NCI-H2227 treated with DMSO at 0.1 percent for 48 hours (cell line): Measurements from ENCODE around the gene FIGNL1.

ENCODE experiments used
- DNase-seq: peaks from one replicate; lab custom pipeline; 2025; lab: John Stamatoyannopoulos, UW

FIGNL1 gene

DNA sequence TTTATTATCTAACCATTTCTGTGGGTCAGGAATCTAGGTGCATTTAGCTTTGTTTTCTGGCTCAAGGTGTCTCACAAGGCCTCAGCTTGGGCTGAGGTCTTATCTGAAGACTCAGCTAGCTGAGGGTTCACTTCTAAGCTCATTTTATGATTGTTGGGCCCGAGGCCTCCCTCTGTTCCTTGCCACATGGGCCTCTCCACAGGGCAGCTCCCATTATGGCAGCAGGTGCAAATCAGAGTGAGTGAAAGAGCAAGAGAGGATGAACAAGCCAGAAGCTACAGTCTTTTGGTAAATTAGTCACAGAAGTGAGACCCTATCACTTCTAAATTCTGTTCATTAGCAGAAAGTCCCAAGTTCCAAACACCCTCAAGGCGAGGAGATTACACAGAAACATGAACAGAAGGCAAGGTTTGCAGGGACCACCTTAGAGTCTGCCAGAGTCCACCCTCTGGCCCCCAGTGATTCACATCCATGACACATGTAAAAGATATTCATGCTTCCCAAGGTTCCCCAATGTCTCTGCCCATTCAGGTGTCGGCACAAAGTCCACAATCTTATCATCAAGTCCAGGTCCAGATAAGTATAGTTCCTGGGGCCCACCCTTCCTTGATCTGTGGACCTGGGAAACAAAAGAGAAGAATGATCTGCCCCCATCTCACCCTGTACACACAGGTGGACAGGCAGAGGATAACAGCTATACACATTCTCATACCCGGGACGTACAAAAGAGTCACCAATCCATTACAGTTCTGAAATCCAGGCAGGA, 23.7 kb downstream of the FIGNL1 start:
- DNase-seq, result no peak

DNA sequence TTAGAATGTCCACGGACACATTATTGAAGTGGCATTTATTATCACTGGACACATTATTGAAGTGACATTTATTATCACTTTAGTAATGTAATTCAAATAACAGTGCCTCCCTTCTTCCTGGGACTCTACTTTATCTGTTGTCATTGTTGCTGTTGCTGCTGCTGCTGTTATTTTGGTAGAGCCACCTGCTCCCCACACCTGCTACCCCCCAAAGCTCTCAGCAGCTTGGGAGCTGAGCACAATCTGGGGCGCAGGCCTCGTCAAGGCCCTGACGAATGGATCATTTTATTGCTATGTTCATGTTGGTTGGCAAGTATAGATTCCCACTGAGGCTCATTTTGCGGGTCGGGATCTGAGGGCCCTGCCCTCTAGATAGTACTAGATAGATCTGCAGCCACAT, 24.8 kb downstream of the FIGNL1 start:
- no peak for DNase-seq

DNA sequence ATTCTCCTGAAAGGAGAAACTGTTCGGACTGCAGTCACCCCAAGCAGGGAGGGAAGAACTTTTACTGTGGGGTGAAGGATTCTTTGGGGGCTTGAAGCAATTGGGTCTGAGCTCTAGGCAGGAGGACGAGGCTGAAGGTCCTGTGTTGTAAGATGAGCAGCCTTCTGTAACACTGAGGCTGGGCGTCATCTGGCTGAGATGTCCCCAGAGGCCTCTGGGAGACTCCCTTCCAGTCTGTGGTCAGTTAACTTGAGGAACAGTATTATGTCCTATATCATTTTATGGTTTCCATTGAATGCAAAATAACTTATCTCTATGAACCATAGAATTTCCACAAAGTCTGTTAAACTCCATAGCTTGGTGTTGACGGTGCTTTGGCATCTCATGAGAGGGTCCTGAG, 26.3 kb downstream of the FIGNL1 start:
- DNase-seq, result no peak

DNA sequence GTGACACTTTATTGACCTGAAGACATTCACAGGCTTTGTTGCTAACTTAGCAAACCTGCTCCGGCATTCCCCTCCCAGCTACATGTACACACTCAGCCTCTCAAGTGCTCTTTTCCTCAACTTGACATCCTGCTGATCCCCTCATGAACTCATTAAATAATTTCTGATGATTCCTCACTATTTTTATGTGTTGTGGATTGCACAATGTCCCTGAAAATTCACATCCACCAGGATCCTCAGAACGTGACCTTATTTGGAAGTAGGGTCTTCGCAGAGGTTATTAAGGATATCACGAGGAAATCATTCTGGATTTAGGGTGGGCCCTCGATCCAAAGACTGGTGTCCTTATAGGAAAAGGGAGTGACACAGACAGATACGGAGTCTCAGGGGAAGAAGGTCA, 27.3 kb downstream of the FIGNL1 start:
- no peak for DNase-seq

DNA sequence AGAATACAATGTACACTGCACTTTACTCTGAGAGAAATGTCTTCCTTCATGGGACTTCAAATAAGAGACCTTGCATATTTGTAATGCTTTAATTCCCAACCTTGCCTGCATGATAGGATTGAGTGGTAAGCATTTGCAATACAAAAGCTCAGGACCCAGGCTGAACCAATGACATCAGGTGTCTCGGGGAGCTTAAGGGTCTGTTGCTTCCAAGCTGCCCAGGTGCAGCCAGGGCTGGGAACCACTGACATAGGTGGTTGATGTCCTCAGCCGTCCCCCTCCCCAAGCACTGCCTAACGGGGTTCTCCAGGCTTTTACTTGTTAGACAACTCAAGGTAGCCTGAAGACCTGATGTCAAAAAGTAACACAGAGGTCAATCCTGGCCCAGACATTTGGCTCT, 29.1 kb downstream of the FIGNL1 start:
- no peak for DNase-seq

DNA sequence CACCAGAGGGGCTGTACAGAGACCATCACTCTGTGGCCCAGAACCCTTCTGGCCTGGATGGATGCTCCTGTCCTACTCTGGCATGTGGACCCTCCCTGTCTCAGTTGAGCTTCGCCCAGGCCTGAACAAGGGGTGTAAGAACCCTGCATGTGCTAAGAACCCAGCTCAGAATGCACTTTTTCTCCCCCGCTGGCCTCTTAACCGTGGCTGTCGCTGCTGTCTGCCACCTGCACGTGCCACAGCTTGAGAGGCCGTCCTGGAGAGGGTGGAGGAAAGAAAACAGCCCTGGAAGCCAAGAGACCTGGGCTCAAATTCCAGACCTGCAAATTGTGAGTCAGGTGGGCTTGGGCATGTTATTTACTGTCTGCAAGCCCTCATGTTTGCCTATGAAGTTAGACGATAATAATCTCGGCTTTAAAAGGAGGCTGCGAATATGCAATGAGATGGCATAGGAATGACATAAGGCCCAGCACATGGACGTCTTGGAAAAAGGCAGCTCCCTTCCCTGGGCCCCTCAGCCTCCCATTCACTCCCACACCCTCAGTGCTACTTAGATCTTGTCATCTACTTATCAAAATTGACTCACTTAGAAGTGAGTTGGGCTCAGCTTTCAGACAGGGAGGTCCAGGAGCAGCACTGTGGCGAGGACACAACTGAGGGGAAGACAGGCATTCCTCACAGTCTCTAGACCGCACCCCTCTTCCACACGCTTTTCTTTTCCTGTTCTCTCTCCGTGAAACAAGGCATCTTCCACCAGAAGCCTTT, 31.4 kb downstream of the FIGNL1 start:
- DNase-seq, result no peak

DNA sequence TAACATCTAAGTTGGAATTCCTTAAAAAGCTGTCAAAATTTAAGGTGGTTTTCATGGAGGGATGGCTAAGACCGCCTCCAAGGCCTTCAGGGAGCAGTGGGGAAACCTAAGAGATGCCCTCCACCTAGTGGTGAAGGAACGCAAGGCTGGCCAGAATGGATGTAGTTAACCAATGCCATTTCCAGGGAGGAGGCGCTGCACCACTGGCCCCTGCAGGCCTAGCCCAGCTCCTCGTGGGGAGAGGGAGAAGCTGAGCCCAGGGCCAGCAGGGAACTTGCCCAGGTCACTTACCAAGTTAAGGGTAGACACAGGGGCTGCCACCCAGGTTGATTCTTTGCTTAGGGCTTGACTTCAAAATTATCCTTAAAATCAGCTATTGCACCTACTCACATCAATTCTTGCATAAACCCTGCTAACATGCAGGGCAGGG, 32.0 kb downstream of the FIGNL1 start:
- DNase-seq, result peak; percentile 19

DNA sequence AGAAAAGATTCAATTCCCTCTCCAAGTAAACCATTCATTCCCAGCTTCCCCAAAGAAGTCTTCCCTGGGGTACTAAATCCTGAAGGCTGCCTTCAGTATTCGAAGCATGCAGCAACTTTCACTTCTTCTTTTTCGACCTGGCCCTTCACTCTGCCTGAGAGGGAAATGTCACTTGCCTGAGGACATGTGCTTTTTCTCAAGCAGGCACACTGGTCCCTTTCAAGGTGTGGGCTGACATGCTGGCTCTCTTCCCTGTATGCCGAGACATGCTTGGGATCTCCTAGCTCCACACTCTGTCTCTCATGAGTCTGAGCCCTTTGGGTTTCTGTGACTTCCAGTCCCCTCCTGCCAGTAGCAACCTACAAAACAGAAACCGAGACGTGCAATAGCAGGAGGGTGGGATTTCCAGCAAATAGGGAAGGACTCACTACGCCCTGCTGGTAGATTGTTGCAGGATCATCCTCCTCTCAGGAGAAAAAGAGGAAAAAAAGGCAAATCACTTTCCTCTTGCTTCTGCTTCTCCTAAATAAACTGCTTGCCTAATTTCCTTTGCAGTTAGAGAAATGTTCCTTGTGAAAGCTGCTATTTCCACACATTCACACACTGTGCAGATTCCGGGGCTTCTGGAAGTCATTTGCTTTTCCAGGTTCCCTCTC, 33.5 kb downstream of the FIGNL1 start:
- no peak for DNase-seq

DNA sequence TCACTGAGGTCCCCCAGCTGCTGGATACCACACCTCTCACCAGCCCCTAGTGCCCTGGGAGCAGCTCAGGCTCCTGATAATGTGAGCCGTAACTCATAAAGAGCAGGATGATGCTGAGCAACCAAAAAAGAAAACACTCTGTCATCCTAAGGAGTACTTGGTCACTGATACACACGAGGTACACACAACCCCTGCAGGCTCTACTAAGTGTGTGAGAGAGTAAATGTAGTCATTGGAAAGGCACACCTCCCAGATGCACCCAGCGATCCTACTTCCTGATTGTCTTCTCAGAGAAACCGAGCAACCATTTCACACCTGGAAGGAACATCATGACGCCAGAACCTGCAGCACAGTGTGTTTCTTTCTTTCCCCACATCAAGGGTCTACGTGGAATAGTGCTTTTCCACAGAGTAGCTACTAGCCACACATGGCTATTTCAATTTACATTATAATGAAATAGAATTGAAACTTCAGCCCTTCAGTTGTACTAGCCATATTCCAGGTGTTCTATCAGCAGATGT, 34.2 kb downstream of the FIGNL1 start:
- no peak for DNase-seq

DNA sequence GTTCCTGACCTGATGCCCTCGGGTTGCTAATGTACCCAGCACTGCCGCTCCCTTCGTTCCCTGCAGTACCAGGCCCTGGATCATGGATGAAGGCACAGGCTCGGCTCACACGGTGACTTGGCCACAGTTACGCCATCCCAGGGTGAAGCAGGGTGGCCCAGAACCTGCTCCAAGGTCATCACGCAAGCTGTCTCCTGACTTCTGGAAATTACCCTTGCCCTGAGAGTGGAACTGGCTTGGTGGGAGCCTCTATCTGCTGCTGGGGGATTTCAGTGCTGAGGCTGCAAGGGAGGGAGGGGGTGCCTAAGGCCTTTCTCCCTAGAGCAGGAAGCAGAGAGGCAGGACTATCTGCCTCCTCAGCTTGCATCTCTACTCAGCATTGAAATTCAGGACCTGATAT, 36.6 kb downstream of the FIGNL1 start:
- no peak for DNase-seq

DNA sequence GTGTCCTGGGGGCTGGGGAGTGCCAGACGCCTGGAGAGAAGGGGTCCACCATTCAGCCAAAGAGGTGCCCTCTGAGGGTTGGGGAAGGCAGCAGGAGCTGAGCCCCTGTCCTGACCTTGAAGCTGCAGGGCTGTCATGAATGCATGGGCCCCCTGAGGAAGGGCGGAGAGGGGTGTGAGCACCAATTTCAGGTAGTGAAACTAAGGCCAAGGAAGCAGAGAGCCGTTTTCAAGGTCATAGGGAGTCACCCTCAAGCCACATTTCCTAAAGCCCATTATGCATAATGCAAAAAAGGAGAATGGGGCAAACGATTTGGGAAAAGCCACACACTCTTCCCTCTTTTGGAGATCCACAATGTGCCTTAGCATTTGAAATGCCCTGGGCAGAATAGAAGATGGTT, 37.2 kb downstream of the FIGNL1 start:
- DNase-seq, result no peak

DNA sequence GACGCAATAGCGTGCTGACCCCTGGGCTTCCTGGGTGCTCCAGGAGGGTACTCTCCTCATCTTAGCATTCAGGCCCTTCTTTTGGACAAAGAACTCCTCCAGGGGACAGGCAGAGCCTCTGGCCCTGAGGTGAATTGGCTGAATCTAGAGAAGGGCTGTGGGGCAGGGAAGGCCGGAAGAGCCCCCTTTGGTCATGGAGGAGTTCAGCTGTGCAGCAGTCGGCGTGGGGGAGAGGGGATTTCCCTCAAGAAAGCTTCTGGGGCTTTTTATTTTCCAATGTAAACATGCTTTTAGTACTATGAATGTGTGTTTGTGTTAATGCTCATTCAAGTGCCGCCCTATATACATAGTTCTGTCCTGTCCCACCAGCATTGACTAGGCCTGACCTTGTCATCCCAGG, 38.8 kb downstream of the FIGNL1 start:
- no peak for DNase-seq

DNA sequence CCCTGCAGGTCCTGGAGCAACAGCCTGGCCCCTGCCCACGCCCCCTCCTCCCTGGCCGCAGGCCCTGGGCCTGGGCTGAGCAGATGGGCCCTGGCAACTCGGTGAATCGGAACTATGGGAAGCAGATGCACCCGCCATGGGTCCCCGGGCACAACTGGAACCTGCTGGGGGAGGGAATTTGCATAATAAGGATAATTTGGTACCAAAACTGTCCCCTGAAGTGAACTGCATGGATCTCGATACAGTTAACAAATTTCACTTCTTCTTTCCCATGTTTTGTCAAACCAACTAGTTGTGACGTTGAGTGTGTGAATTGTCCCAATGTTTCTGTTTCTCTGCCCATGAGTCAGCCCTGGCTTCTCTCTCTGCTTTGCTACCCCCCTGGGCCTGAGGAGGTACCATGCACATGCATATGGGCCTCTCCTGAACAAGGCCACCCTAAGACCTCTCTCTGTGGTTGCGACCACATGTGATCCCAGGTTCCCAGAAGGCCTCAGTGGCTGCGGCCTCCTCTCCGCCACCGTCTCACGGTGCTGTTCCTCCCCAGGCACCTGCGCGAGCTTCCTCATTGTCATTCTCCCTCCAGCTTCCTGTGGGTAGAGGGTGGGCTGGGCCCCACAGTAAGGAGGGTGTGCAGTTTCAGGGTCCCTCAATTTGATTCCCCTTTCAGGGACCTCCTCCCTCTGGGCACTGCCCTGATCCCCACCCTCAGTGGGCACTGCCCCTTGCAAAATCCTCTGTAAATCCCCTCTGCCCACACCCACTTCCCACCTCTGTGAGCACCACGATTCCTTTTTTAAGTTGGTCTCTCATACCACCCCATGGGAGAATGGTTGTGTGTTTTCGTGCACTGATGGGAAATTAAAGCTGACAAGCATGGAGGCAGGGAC, 40.0 kb downstream of the FIGNL1 start:
- DNase-seq, result no peak

DNA sequence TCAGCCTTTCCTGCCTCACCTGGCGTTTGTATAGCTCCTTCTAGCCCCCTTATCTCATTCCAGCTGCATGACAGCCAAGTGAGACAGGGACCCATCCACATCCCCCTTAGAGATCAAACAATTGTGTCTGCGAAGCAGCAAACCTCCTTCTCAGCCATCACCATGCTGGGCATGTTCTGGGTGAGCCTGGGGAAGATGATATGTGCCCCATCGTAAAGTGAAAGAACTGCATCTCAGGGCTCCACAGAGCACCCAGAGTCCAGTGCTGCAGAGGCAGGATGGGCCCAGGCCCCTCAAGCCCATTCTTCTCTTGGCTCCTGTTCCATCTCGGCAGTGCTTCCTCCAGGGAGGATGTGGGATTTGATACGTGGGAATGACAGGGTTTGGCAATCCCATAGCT, 43.2 kb downstream of the FIGNL1 start:
- no peak for DNase-seq

DNA sequence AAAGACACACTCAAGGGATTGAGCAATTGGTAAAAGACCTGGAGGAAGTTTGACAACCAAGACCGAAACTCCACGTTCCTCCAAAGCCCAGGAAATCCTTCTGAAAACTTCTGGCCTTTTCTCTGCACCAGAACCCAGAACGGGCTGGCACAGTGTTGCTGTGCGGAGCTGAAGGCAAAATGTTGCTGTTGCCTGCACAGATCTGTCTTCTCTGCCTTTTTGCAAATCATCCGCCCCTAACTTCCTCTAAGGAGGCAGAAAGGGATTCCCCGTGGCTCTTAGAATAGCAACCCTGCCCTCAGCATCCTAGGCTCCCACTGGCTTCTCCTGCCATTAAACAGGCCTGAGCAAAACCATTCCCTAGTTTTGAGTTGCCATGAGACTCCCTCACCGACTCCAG, 44.9 kb downstream of the FIGNL1 start:
- no peak for DNase-seq

DNA sequence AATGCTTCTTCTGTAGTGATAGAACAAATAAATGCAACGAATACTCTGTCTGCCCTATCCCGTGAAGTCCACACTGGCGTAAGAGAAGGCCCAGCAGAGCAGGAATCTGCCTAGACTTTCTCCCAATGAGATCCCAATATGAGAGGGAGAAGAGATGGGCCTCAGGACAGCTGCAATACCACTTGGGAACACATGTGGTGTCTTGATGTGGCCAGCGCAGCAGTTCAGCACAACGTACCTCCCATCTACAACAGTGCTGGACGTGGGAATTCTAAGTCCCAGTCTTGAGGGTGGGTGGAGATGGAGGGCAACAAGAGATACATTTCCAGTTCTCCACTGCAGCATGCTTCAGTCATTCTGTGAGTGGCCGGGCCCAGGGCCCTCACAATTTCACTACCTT, 45.8 kb downstream of the FIGNL1 start:
- DNase-seq, result no peak

DNA sequence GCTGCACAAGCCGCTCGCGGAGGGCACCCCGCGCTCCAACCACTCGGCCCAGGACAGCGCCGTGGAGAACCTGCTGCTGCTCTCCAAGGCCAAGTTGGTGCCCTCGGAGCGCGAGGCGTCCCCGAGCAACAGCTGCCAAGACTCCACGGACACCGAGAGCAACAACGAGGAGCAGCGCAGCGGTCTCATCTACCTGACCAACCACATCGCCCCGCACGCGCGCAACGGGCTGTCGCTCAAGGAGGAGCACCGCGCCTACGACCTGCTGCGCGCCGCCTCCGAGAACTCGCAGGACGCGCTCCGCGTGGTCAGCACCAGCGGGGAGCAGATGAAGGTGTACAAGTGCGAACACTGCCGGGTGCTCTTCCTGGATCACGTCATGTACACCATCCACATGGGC, 50.0 kb downstream of the FIGNL1 start:
- no peak for DNase-seq

DNA sequence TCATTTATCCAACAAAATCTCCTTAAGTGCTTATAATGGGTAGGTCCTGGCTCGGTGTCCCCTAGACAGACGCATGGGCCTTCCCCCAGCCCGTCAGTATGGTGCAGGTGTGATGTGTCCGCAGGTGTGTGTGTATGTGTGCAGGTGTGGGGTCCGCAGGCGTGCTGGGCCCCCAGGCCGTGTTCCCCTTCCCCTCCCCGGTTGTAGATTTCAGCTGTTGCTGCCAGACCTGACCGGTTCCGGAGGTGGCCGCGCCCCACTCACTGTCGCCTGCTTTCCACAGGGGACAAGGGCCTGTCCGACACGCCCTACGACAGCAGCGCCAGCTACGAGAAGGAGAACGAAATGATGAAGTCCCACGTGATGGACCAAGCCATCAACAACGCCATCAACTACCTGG, 50.5 kb downstream of the FIGNL1 start:
- DNase-seq, result no peak

DNA sequence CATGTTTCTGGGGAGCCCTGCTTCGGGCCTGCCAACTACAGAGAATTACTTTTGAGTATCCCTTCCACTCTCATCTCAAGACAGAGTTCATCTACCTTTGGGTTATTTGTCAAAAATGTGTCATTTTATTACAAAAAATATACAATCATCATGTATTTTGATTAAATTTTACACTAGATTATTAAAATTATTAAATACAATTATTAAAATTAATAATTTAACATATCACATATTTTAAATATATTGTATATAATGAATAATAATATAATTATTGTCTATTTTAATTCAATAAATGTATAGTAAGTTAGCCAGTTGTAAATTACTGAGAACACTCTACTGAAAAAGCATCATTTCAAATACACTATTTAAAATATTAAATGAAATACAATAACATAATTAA, 50.9 kb downstream of the FIGNL1 start:
- DNase-seq, result no peak

DNA sequence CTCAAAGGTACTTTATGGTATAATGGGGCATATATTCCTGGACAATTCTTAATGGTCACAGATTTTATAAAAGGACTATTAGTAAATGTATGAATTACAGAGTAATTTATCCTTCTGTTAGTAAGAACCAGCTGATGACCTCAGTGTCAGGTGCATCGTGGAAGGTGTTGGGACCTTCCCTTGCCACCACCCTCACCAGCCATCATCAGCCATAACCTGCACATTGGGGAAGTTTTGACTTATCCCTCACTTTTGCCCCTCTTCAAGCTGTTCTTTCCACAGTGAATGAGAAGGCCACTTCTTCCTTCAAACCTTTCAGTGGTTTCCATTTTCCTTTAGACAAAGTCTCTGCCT, 52.2 kb downstream of the FIGNL1 start:
- no peak for DNase-seq

DNA sequence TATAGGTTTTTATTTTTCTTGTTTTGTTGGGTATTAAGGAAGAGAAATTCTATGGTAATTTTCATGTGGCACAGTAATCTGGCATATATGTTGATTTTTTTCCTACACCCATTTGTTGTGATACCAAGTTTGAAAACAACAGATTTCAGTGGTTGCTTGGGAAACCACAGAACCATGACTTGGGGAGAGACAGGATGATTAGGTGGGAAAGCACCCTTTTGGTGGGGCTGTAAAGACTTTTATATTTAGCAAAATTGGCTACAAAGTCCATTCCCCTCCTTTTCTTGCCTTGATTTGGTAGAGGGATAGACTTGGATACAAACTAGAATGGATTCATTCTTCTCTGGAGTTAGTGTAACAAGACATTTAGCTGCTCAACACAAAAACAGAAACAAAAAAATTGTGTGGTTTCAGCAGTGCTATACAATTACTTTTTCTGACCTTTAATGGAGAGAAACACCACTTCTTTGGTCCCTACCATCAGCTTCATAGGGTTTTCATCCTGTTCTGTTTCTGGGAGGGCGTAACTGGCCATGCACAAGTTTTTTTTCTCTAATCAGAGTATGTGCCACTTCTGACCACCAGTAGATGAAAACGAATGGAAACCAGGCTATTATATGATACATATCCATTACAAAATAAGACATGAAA, 52.7 kb downstream of the FIGNL1 start:
- DNase-seq, result no peak

DNA sequence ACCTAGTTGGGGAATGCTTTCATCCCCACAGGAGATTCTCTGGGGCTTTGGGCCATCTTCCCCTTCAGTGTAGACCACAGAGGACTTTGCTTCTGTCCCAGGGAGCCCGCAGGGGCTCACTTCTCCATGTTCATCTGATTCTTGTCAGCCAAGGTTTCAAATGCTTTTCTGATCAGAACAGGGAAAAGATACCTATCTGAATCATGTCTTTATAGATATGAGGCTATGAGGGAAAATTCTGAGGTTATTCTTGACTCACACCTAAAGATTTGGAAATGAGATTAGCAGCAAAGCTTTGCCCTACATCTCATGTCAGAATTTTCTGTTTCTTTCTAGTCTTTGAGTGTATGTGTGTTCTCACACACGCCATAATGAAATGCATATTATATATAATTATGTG, 53.3 kb downstream of the FIGNL1 start:
- no peak for DNase-seq
